HCT116 (cell line): ENCODE data around the gene CCDC142. TPM values are rescaled to one million over a fixed set of nuclear protein-coding genes. Genes with fewer than 3 reads are reported as not detected.
A peak's percentile ranks its signal among the peaks of the same experiment; 100 is the strongest.

Experiments
- ATAC-seq: fragments of 200-7000 bp; cut with Tn5 transposase; 2 replicates; pipeline ENCODE4 v1.9.1; 2020; ENCODE audit warnings: mild to moderate bottlenecking, moderate library complexity
- BruUV-seq: library from RNA; stranded (reverse); fragments of 400-500 nt; replicated peaks from 2 replicates; lab custom pipeline; 2021; lab: Mats Ljungman, UMichigan
- CTCF ChIA-PET: fragments of 300-600 bp; sonication (Branson Sonifier 250); formaldehyde crosslinking; loops from one replicate; lab custom pipeline; 2021; ENCODE audit warnings: antibody characterized with exemption; lab: Charles Lee
- POLR2A ChIA-PET: fragments of 300-600, 350-600 bp; sonication (Branson Sonifier 250); formaldehyde crosslinking; loops from one replicate; lab custom pipeline; 2021; ENCODE audit warnings: antibody characterized with exemption; lab: Charles Lee
- RAD21 ChIA-PET, 2 experiments: fragments of 300-600 bp; sonication (Branson Sonifier 250); formaldehyde crosslinking; loops; one replicate each; lab custom pipeline; 2023; ENCODE audit warnings: low total read pairs in 2 of 2; ENCODE audit not compliant: uncharacterized antibody in 2 of 2, unreplicated experiment in 2 of 2, low non-redundant PET in 1 of 2; lab: Charles Lee
- DNase-seq: peaks from one replicate; pipeline ENCODE4 v3.0.0-alpha.2; 2010; ENCODE audit warnings: low read depth, low spot score
- H2AFZ ChIP-seq: fragments of 200-600 bp; shearing (Covaris generic), sonication (generic); 2 replicates; pipeline ENCODE4 v1.6.1; 2017; ENCODE audit warnings: low read depth, mixed run types, mixed read lengths, antibody characterized with exemption, low read length; ENCODE audit not compliant: poor library complexity, severe bottlenecking
- H3K27ac ChIP-seq: 2 replicates; pipeline ENCODE4 v1.5.1; 2012; ENCODE audit warnings: low read depth, low read length
- H3K27me3 ChIP-seq: fragments of 200-600 bp; sonication (generic); 2 replicates; pipeline ENCODE4 v1.6.1; 2016; ENCODE audit warnings: mixed run types, low read length, mixed read lengths; ENCODE audit not compliant: insufficient read depth
- H3K36me3 ChIP-seq, 2 experiments: fragments of 200-500 bp in 1 of 2; fragments of 200-600 bp in 1 of 2; sonication (Bioruptor generic) in 1 of 2; sonication (generic) in 1 of 2; 2 replicates each; pipeline versions ENCODE4 v1.5.1 to v1.6.1; 2014 to 2016; ENCODE audit warnings: low read length in 2 of 2, inconsistent platforms in 1 of 2, mixed read lengths in 1 of 2, mixed run types in 1 of 2; ENCODE audit not compliant: insufficient read depth in 2 of 2, control insufficient read depth in 1 of 2
- H3K4me1 ChIP-seq, 2 experiments: fragments of 200-600 bp in 1 of 2; sonication (generic) in 1 of 2; 2 replicates each; pipeline versions ENCODE4 v1.5.1 to v1.6.1; 2012 to 2017; ENCODE audit warnings: low read length in 2 of 2, inconsistent platforms in 1 of 2, mild to moderate bottlenecking in 1 of 2, mixed read lengths in 1 of 2, mixed run types in 1 of 2, moderate library complexity in 1 of 2; ENCODE audit not compliant: insufficient read depth in 2 of 2, control insufficient read depth in 1 of 2
- H3K4me2 ChIP-seq: fragments of 200-600 bp; sonication (generic); 2 replicates; pipeline ENCODE4 v1.6.1; 2017; ENCODE audit warnings: mixed run types, low read length, mixed read lengths
- H3K4me3 ChIP-seq, 2 experiments: fragments of 200-600 bp in 1 of 2; sonication (generic) in 1 of 2; replicated peaks in 1 of 2; 2 replicates each; pipeline ENCODE4 v1.5.1; 2011 to 2016; ENCODE audit warnings: low read length in 2 of 2, control low read depth in 1 of 2, low read depth in 1 of 2, mild to moderate bottlenecking in 1 of 2, mixed read lengths in 1 of 2, mixed run types in 1 of 2
- H3K79me2 ChIP-seq: fragments of 200-600 bp; sonication (generic); 2 replicates; pipeline ENCODE4 v1.6.1; 2017; ENCODE audit warnings: mild to moderate bottlenecking, mixed run types, low read length, moderate library complexity, mixed read lengths; ENCODE audit not compliant: insufficient read depth
- H3K9ac ChIP-seq: fragments of 200-600 bp; sonication (generic); 2 replicates; pipeline ENCODE4 v1.6.1; 2016; ENCODE audit warnings: low read length, mixed read lengths
- H3K9me2 ChIP-seq: fragments of 200-600 bp; sonication (generic), shearing (Covaris generic); 2 replicates; pipeline ENCODE4 v1.6.1; 2017; ENCODE audit warnings: mixed run types, mild to moderate bottlenecking, moderate library complexity; ENCODE audit not compliant: insufficient read depth
- H3K9me3 ChIP-seq, 2 experiments: fragments of 200-500 bp in 1 of 2; fragments of 200-600 bp in 1 of 2; sonication (Bioruptor generic) in 1 of 2; sonication (generic) in 1 of 2; 2 replicates each; pipeline ENCODE4 v1.6.1; 2014 to 2017; ENCODE audit warnings: low read length in 2 of 2, mixed read lengths in 2 of 2, inconsistent platforms in 1 of 2, low read depth in 1 of 2, mild to moderate bottlenecking in 1 of 2, mixed run types in 1 of 2, moderate library complexity in 1 of 2; ENCODE audit not compliant: control insufficient read depth in 1 of 2, insufficient read depth in 1 of 2
- H4K20me1 ChIP-seq: fragments of 200-600 bp; sonication (generic), shearing (Covaris generic); 2 replicates; pipeline ENCODE4 v1.6.1; 2017; ENCODE audit warnings: mixed run types, mild to moderate bottlenecking, moderate library complexity; ENCODE audit not compliant: insufficient read depth
- FOSL1 ChIP-seq: IDR thresholded peaks from 2 replicates; pipeline ENCODE4 v1.6.1; 2012; ENCODE audit warnings: low read depth
- POLR2AphosphoS5 ChIP-seq: IDR thresholded peaks from 2 replicates; pipeline ENCODE4 v1.6.1; 2011; ENCODE audit warnings: mild to moderate bottlenecking, low read depth, low read length, moderate library complexity
- SIN3A ChIP-seq: IDR thresholded peaks from 2 replicates; pipeline ENCODE4 v1.6.1; 2012; ENCODE audit warnings: low read depth
- SP1 ChIP-seq: IDR thresholded peaks from 2 replicates; pipeline ENCODE4 v1.6.1; 2012; ENCODE audit warnings: low read depth
- SRF ChIP-seq: IDR thresholded peaks from 2 replicates; pipeline ENCODE4 v1.6.1; 2012; ENCODE audit warnings: low read depth
- TCF7L2 ChIP-seq: IDR thresholded peaks from 2 replicates; pipeline ENCODE4 v1.7.0; 2011; ENCODE audit warnings: borderline replicate concordance, inconsistent platforms; ENCODE audit not compliant: insufficient read depth, insufficient read length; ENCODE audit errors: extremely low read depth
- YY1 ChIP-seq: IDR thresholded peaks from 2 replicates; pipeline ENCODE4 v1.6.1; 2011; ENCODE audit warnings: low read length, low read depth, moderate library complexity, mild to moderate bottlenecking; ENCODE audit not compliant: insufficient replicate concordance; ENCODE audit errors: extremely low read depth
- ZFX ChIP-seq: fragments of 450-650 bp; IDR thresholded peaks from 2 replicates; pipeline ENCODE4 v1.6.1; 2017
- ZNF274 ChIP-seq: fragments of 200-500 bp; sonication (Bioruptor generic); IDR thresholded peaks from 2 replicates; pipeline ENCODE4 v1.6.1; 2014; ENCODE audit warnings: mild to moderate bottlenecking, low read depth, low read length, inconsistent platforms
- intact Hi-C: fragments of 100-400 bp; cut with micrococcal nuclease; formaldehyde crosslinking; loops from 2 replicates; pipeline ENCODE4 v1.10.0; 2022
- total RNA-seq: library from RNA; stranded (reverse); gene quantifications from one replicate; pipeline ENCODE4 v1.2.1, GENCODE V29; 2021; ENCODE audit not compliant: unreplicated experiment
- TF ChIP-seq, protein P1 (sequence below), 3 experiments: fragments of 200-600 bp in 1 of 3; sonication (generic) in 1 of 3; IDR thresholded peaks in 2 of 3; conservative IDR thresholded peaks in 1 of 3; 2 replicates each; pipeline ENCODE4 v1.5.1; 2012 to 2017; ENCODE audit warnings: low read depth in 2 of 3, low read length in 2 of 3, antibody characterized with exemption in 1 of 3, borderline replicate concordance in 1 of 3, control low read depth in 1 of 3, mild to moderate bottlenecking in 1 of 3, mixed read lengths in 1 of 3, mixed run types in 1 of 3, moderate library complexity in 1 of 3; ENCODE audit not compliant: insufficient read depth in 1 of 3
- TF ChIP-seq, protein P2 (sequence below): IDR thresholded peaks from 2 replicates; pipeline ENCODE4 v1.6.1; 2011; ENCODE audit warnings: mild to moderate bottlenecking, low read length, moderate library complexity; ENCODE audit not compliant: insufficient replicate concordance; ENCODE audit errors: extremely low read depth

The CCDC142 gene
- total RNA-seq, 1 experiment from 2014 or later, result 15.0 TPM

DNA sequence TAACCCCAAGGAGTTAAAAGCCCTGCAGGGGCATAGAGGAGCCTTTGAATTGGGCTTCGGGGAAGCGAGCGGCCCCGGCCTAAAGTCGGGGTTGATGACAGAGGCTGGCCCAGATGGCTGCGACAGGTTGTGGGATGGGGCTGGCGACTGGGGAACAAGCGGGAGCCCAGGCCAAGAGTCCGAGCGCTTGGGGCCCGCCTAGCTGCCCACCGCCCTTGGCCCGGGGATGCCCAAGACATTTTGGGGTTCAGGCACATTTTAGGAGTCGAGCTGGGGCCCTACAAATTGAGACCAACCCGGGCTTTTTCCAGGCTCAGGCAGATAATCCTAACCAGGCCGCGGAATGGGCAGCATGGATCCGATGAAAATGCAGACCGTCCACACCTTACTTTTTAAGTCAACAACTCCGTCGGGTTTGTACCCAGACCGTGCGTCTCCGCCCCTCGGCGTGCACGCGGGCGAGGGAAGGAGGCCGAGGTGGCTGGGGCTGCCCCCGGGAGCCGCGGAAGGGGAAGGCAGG, 41.6 kb downstream of the CCDC142 start:
- Histone ChIP-seq H3K36me3 (peaks cover 0 to 13% of the 10 kb centered on the region in 2 experiments; a peak in 1 of 4 replicates), H3K9me3 (no peaks in the 10 kb centered on the region), H3K4me1 (peaks cover 29 to 47% of the 10 kb centered on the region in 2 experiments), H3K9ac (peak overlapping the region; percentile 78), H3K79me2 (peaks cover 45% of the 10 kb centered on the region), H4K20me1 (no peaks in the 10 kb centered on the region; the same call in 1 of the 2 replicates), H3K27ac (peak overlapping the region; percentile 99), H3K4me2 (peak overlapping the region; percentile 91), H3K27me3 (no peaks in the 10 kb centered on the region), H3K4me3 (peak overlapping the region; percentile 66 to 69), H2AFZ (no peak overlapping the region), H3K9me2 (no peaks in the 10 kb centered on the region)
- TSS peak; percentile 46 for BruUV-seq
- TF ChIP-seq SIN3A, result no peak
- TF ChIP-seq ZFX, result peak; percentile 58
- no peak for DNase-seq
- intact Hi-C loops, result no loop called here
- ChIA-PET POLR2A (interaction anchor here (0.7 to 1.7 kb wide), 8 partner anchors 7 to 50 kb away, joined by 3 to 10 read pairs (median 4); partner anchors contain the start of genes INO80B and MRPL53), RAD21 (no interaction called here), CTCF (interaction anchor here (1.3 to 1.4 kb wide), 3 partner anchors 41 to 106 kb away, joined by 3 to 6 read pairs (median 4); partner anchors contain the start of genes CCDC142 and TTC31)
- peak; percentile 9 for ATAC-seq

DNA sequence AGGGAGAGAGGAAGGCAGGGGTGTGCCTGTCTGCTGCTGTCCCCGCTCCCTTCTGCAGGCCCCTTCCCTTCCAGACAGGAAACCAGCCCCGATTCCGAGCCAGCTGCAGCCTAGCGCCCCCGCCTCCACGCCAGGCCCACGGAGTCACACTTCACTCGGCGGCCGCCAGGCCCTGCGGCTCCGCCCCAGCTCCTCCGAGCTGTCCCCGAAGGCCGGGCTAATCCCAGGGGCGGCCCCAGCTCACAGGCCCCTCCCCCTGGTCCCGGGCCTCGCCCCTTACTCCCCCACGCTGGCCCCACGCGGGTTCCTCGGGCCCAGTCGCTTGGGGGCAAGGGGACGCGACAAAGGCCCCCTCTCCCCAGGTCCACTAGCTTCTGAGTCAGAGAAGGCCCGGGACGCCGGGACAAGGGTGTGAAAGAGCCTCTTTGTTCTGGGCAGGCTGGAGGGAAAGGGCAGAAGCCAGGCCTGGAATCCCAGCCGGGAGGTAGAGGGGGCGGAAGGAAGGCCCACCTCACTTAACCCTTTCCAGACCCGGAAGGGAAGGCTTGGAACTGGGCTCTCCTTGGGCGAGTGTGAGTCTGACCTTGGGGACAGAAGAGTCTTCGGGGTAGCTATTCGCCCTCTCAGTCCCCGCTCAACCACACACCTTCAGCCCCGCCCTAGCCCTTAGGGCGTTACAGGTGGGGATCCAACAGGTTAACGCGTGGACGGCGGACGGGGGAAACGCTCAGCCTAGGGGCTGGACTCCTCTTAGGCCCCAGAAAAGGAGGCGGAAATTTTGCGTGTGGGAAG, 42.2 kb downstream of the CCDC142 start:
- Histone ChIP-seq H3K27ac (peak overlapping the region; percentile 99), H2AFZ (no peak overlapping the region), H3K36me3 (peaks cover 0 to 13% of the 10 kb centered on the region in 2 experiments; a peak in 1 of 4 replicates), H3K9me2 (no peaks in the 10 kb centered on the region), H3K4me1 (peaks cover 29 to 47% of the 10 kb centered on the region in 2 experiments), H3K9ac (peak overlapping the region; percentile 78), H3K9me3 (no peaks in the 10 kb centered on the region), H3K4me2 (peak overlapping the region; percentile 91), H3K4me3 (peak overlapping the region; percentile 66 to 69), H3K79me2 (peaks cover 52% of the 10 kb centered on the region), H3K27me3 (no peaks in the 10 kb centered on the region), H4K20me1 (no peaks in the 10 kb centered on the region; the same call in 1 of the 2 replicates)
- TSS peak; percentile 82 for BruUV-seq
- CTCF ChIA-PET, result interaction anchor here (1.3 to 1.4 kb wide), 3 partner anchors 42 to 106 kb away, joined by 3 to 6 read pairs (median 4); partner anchors contain the start of genes CCDC142 and TTC31
- intact Hi-C loops, result loop anchor here (1.0 kb wide), 2 partner anchors 14 to 17 kb away; no protein-coding TSS in a partner anchor
- RAD21 ChIA-PET, result interaction anchor here in 1 of 2 experiments (0.6 kb wide), 1 partner anchor 12 kb away, joined by 4 read pairs; no protein-coding TSS in a partner anchor
- POLR2A ChIA-PET, result interaction anchor here (0.7 to 1.6 kb wide), 9 partner anchors 8 to 49 kb away, joined by 3 to 10 read pairs (median 4); partner anchors contain the start of genes INO80B, MRPL53 and WBP1
- peak; percentile 84 for ATAC-seq
- DNase-seq, result peak; percentile 80
- TF ChIP-seq ZNF274 (no peak), POLR2AphosphoS5 (no peak; the same call in none of the 2 replicates), TCF7L2 (peak; percentile 90), SP1 (no peak), SRF (no peak), FOSL1 (no peak), YY1 (peak; percentile 34)
- TF ChIP-seq, protein P1, sequence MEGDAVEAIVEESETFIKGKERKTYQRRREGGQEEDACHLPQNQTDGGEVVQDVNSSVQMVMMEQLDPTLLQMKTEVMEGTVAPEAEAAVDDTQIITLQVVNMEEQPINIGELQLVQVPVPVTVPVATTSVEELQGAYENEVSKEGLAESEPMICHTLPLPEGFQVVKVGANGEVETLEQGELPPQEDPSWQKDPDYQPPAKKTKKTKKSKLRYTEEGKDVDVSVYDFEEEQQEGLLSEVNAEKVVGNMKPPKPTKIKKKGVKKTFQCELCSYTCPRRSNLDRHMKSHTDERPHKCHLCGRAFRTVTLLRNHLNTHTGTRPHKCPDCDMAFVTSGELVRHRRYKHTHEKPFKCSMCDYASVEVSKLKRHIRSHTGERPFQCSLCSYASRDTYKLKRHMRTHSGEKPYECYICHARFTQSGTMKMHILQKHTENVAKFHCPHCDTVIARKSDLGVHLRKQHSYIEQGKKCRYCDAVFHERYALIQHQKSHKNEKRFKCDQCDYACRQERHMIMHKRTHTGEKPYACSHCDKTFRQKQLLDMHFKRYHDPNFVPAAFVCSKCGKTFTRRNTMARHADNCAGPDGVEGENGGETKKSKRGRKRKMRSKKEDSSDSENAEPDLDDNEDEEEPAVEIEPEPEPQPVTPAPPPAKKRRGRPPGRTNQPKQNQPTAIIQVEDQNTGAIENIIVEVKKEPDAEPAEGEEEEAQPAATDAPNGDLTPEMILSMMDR (IDR thresholded peaks at IDR 0.05 in 2 of 3, conservative IDR thresholded peaks at IDR 0.05 in 1 of 3; ENCODE audit: borderline replicate concordance in 1 of 3, insufficient read depth in 1 of 3, low read depth in 2 of 3, low read length in 2 of 3), result 0 out of 6 replicates have a peak, but pooled peaks of 1 of the 3 experiments have one; percentile 3
- TF ChIP-seq, protein P2, sequence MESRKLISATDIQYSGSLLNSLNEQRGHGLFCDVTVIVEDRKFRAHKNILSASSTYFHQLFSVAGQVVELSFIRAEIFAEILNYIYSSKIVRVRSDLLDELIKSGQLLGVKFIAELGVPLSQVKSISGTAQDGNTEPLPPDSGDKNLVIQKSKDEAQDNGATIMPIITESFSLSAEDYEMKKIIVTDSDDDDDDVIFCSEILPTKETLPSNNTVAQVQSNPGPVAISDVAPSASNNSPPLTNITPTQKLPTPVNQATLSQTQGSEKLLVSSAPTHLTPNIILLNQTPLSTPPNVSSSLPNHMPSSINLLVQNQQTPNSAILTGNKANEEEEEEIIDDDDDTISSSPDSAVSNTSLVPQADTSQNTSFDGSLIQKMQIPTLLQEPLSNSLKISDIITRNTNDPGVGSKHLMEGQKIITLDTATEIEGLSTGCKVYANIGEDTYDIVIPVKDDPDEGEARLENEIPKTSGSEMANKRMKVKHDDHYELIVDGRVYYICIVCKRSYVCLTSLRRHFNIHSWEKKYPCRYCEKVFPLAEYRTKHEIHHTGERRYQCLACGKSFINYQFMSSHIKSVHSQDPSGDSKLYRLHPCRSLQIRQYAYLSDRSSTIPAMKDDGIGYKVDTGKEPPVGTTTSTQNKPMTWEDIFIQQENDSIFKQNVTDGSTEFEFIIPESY, result no peak
